SK-N-MC (cell line): ENCODE data around the gene GMFB.
A peak's percentile ranks its signal among the peaks of the same experiment; 100 is the strongest.

Experiments used
- DNase-seq: peaks from one replicate; pipeline ENCODE4 v3.0.0-alpha.2; 2011; ENCODE audit warnings: low read depth, low spot score
- H3K27ac ChIP-seq: fragments of 200-600 bp; sonication (generic); 2 replicates; pipeline ENCODE4 v1.5.1; 2016; ENCODE audit warnings: mixed run types
- H3K36me3 ChIP-seq: fragments of 200-600 bp; sonication (generic); 2 replicates; pipeline ENCODE4 v1.6.1; 2017; ENCODE audit warnings: antibody characterized with exemption, low read length, mixed read lengths; ENCODE audit not compliant: insufficient read depth
- H3K4me3 ChIP-seq: fragments of 200-600 bp; sonication (generic); 2 replicates; pipeline ENCODE4 v1.5.1; 2016
- H3K9ac ChIP-seq: fragments of 200-600 bp; sonication (generic); 2 replicates; pipeline ENCODE4 v1.8.0; 2017; ENCODE audit warnings: mixed run types, mixed read lengths; ENCODE audit not compliant: insufficient read length
- H3K9me3 ChIP-seq: fragments of 200-600 bp; sonication (generic); 2 replicates; pipeline ENCODE4 v1.6.1; 2017; ENCODE audit warnings: low read depth, mild to moderate bottlenecking, antibody characterized with exemption, low read length, moderate library complexity, mixed read lengths
- EZH2 ChIP-seq: fragments of 200-600 bp; sonication (generic); IDR thresholded peaks from one replicate; pipeline ENCODE4 v1.6.1; 2017; ENCODE audit warnings: antibody characterized with exemption
- FOXP2 ChIP-seq: optimal IDR thresholded peaks from 2 replicates; pipeline ENCODE3; 2011; ENCODE audit warnings: mild to moderate bottlenecking, moderate library complexity; ENCODE audit not compliant: insufficient read depth; ENCODE audit errors: extremely low read length, control extremely low read depth
- POLR2AphosphoS5 ChIP-seq: IDR thresholded peaks from 2 replicates; pipeline ENCODE4 v1.6.1; 2012; ENCODE audit warnings: mild to moderate bottlenecking, low read depth, low read length, borderline replicate concordance

The GMFB gene

DNA sequence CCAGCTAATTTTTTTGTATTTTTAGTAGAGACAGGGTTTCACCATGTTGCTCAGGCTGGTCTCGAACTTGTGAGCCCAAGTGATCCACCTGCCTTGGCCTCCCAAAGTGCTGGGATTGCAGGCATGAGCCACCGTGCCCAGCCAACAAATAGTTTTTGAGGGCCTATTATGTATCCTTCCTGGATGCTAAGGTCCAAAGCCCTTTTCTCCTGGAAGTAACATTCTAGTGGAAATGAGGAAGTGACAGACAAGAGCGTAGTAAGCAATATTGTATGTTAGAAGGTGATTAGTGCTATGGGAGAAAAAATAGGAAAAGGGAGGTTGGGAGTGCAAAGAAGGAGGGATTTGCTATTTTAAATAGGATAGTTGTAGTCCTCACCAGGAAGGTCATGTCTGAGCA lies 12.0 kb upstream of the GMFB start:
- Histone ChIP-seq H3K9me3 (no peaks in the 10 kb centered on the region), H3K27ac (no peak overlapping the region), H3K9ac (no peak overlapping the region), H3K36me3 (no peaks in the 10 kb centered on the region), H3K4me3 (no peak overlapping the region)
- DNase-seq = no peak
- TF ChIP-seq POLR2AphosphoS5 (no peak), EZH2 (no peak), FOXP2 (no peak)

DNA sequence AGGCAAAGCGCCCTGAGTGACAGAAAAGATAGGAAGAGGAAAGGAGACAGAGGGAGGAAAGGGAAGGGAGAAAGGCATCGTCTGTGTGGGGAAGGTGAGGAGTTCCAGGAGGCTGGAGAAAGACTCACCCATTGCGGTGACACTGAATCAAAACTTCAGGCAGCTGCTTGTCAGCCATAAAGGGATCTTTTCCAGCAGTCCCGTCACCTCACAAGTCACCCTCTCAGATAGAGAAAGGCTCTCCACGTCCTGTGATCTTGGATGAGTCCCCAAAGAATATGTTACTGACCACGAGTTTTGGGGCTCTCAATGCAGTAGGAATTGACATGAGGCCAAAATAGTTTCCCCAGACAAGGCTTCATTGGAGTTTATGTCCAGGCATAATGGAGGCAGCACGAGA lies 9.8 kb upstream of the GMFB start:
- DNase-seq = no peak
- Histone ChIP-seq H3K27ac (no peak overlapping the region), H3K9me3 (no peaks in the 10 kb centered on the region), H3K4me3 (no peak overlapping the region), H3K9ac (no peak overlapping the region), H3K36me3 (no peaks in the 10 kb centered on the region)
- TF ChIP-seq POLR2AphosphoS5 = no peak

DNA sequence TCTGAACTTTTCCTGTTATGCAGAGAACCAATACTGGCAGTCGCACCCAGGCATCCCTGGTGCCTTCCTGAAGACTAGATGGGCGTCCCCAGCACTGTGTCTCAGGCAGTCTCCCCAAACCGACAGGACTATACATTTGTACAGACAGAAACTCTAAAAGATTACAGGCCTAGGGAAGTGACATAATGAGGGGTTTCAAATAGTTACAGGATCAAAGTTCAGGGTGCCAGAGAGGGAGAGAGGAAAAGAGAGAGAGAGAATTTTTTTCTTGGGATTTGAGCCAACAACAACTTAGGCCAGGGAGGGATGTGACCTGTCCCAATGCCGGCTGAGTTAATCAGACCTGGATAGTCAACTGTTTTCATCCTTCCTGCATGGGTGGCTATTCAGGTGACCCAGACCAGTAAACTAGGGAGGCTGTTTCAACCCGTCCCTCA lies 9.3 kb upstream of the GMFB start:
- Histone ChIP-seq H3K27ac (no peak overlapping the region), H3K36me3 (no peaks in the 10 kb centered on the region), H3K4me3 (no peak overlapping the region), H3K9me3 (no peaks in the 10 kb centered on the region), H3K9ac (no peak overlapping the region)
- no peak for TF ChIP-seq POLR2AphosphoS5
- no peak for TF ChIP-seq EZH2
- no peak for TF ChIP-seq FOXP2
- no peak for DNase-seq

DNA sequence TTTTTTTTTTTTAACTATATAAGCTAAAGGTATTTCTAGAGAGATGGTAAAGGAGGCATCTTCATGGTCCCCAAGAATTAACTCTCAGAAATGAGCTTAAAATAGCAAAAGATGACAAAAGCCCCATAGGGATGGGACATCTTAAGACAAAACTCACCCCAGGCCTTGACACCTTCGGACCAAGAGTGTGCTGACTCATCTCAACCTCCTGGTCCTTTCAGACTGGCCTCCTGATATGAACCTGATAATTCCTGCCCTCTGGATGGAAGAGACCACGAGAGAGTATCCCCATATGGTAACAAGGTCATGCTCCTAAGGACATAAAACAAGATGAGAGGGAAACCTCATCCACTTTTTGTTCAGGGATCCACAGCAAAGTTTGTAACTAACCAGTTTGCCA lies 8.4 kb upstream of the GMFB start:
- Histone ChIP-seq H3K9me3 (no peaks in the 10 kb centered on the region), H3K9ac (no peak overlapping the region), H3K4me3 (no peak overlapping the region), H3K36me3 (no peaks in the 10 kb centered on the region), H3K27ac (no peak overlapping the region)
- DNase-seq = no peak
- no peak for TF ChIP-seq POLR2AphosphoS5
- TF ChIP-seq FOXP2 = no peak
- no peak for TF ChIP-seq EZH2

DNA sequence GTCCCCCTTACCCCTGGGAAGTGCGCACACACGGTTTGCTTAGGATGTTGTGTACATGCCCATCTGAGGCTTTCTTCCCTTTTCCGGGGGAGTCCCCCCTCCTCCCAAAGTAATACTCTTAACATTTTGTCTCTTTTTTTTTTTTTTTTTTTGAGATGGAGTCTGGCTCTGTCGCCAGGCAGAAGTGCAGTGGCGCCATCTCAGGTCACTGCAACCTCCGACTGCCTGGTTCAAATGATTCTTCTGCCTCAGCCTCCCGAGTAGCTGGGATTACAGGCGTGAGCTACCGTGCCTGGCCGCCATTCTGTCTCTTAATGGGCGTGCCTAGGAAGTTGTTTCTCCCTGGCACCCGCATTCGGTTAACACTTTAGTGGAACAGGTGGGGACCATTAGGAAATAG lies 4.5 kb upstream of the GMFB start:
- Histone ChIP-seq H3K4me3 (no peak overlapping the region), H3K9ac (no peak overlapping the region), H3K27ac (no peak overlapping the region), H3K9me3 (no peaks in the 10 kb centered on the region), H3K36me3 (no peaks in the 10 kb centered on the region)
- TF ChIP-seq POLR2AphosphoS5 (no peak), FOXP2 (no peak), EZH2 (no peak)
- DNase-seq = no peak

DNA sequence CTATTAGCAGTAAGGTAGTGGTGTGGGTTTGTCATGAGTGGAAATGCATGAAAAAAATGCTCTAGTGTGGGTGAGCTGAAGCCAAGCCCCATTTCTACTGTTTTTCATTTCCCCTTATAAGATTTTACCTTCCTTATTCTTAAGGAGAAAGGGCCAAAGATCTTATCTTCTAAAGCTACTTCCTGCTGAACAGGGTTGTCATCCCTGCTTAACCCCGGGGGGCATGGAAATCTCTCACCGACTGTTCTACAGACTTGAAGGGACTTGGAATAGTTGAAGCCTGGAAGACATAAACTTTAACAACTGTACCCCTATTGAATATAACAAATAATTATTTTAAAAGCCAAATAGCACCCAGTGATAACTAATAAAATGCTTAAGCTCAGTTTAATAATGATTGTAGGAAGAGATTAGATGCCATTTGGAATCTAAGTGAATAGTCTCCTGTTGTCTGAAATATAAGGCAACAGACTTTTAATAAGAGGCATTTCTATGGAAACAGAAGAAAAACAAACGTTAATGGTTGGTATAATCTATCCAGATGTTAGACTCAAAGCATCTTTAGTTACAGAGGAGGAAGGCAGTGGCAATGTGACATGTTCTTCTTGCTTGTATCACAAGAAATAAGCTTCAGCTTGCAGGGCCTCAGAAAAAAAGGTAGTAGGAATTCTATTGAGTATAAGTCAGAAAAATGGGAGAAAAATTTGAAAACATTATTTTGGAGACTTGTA lies 1.8 kb upstream of the GMFB start:
- DNase-seq = no peak
- H3K36me3 ChIP-seq = peaks cover 10% of the 10 kb centered on the region
- H3K4me3 ChIP-seq = peak overlapping the region; percentile 2
- H3K9ac ChIP-seq = no peak overlapping the region
- no peaks in the 10 kb centered on the region for H3K9me3 ChIP-seq
- H3K27ac ChIP-seq = peak overlapping the region; percentile 70
- TF ChIP-seq POLR2AphosphoS5 (no peak; the same call in 1 of the 2 replicates), FOXP2 (no peak), EZH2 (no peak)

DNA sequence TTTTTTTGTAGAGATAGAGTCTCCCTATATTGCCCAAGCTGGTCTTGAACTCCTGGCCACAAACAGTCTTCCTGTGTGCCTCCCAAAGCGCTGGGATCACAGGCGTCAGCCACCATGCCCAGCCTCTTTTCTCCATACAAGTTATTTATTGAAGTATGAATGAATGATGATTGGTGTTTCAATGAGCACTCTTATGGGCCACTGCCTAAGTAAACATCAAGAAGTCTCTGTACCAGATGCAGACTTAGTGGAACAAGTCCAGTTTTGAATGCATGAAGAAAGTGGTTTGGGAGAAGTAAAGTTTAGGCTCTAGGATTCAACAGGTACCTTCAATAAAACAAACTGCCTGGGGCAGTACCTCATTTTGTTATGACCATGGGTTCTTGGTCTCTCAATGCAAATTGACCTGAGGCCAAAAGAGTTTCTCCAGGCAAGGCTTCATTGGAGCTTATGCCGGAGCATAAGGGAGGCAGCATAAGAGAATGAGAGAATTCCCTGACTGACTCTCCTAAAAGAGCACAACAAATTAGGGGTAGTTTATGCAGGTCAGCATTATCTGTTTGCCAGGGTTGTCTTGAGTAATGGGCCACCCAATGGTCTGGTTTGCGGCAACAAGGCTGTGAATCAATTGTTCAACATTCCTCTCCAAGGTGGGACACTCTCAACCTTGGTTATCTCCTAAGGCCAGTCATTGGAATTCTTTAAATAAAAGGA lies 1.1 kb upstream of the GMFB start:
- Histone ChIP-seq H3K4me3 (peak overlapping the region; percentile 98), H3K36me3 (peaks cover 12% of the 10 kb centered on the region), H3K9me3 (no peaks in the 10 kb centered on the region), H3K9ac (peak overlapping the region; percentile 97), H3K27ac (peak overlapping the region; percentile 70)
- DNase-seq = no peak
- TF ChIP-seq POLR2AphosphoS5 (no peak), EZH2 (no peak), FOXP2 (no peak)

DNA sequence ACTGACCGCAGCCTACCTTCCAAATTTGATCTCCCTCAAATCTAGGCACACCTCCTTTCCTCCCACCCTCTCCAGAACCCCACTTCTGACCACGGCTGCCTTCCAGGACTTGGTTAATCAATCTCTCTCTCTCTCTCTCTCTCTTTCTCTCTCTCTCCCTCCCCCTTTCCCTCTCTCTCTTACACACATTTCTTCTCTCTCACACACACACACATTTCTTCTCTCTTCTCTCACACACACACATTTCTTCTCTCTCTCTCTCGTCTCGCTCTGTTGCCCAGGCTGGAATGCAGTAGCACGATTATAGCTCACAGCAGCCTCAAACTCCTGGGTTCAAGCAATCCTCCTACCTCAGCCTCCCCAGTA lies 521 bp upstream of the GMFB start:
- H3K4me3 ChIP-seq = peak overlapping the region; percentile 98
- peak overlapping the region; percentile 97 for H3K9ac ChIP-seq
- H3K36me3 ChIP-seq = peaks cover 16% of the 10 kb centered on the region
- no peak for DNase-seq
- H3K9me3 ChIP-seq = no peaks in the 10 kb centered on the region
- TF ChIP-seq FOXP2 (no peak), EZH2 (no peak), POLR2AphosphoS5 (no peak)
- H3K27ac ChIP-seq = peak overlapping the region; percentile 70; the same call in 1 of the 2 replicates

DNA sequence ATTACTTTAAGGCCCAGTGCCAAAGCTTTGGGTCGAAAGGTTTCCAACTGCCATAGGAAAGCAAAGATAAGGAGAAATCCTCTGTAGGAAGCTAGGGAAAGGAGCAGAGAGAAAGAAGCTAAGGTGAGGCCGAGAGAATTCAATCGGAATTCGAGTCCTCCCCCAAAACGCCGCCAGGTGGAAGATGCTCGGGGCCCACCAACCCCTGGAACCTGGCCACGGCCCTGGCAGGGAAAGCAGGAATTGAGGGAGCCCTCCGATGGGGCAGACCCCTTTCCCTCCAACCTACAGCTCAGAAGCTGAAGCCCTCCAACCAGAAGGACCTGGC lies 498 bp downstream of the GMFB start:
- TF ChIP-seq EZH2 (no peak), POLR2AphosphoS5 (no peak), FOXP2 (no peak)
- Histone ChIP-seq H3K9me3 (no peaks in the 10 kb centered on the region), H3K27ac (peak overlapping the region; percentile 92), H3K9ac (peak overlapping the region; percentile 97), H3K4me3 (peak overlapping the region; percentile 98), H3K36me3 (peaks cover 22% of the 10 kb centered on the region)
- no peak for DNase-seq
